GM21515 (cell line): Measurements from ENCODE around the gene MAGI1.
A peak's percentile ranks its signal among the peaks of the same experiment; 100 is the strongest.

Experiments used
- ATAC-seq: cut with Tn5 transposase; IDR thresholded peaks from one replicate; pipeline ENCODE4 v1.9.1; 2021; ENCODE audit not compliant: unreplicated experiment

The MAGI1 gene

GRCh38 chr3:65850261-65850660 lies 188.5 kb downstream of the MAGI1 start:
- no peak for ATAC-seq

GRCh38 chr3:65848024-65848423 lies 190.7 kb downstream of the MAGI1 start:
- ATAC-seq, result no peak

- no peak for ATAC-seq
Observed at GRCh38 chr3:65846936-65847335, 191.8 kb downstream of the MAGI1 start.

GRCh38 chr3:65844370-65844769 lies 194.3 kb downstream of the MAGI1 start:
- ATAC-seq, result no peak

GRCh38 chr3:65843732-65844131 lies 195.0 kb downstream of the MAGI1 start:
- no peak for ATAC-seq

- ATAC-seq, result peak; percentile 53
Observed at GRCh38 chr3:65837604-65838003, 201.1 kb downstream of the MAGI1 start.

- no peak for ATAC-seq
Observed at GRCh38 chr3:65836047-65836446, 202.7 kb downstream of the MAGI1 start.

GRCh38 chr3:65833761-65834505 lies 204.8 kb downstream of the MAGI1 start:
- no peak for ATAC-seq

GRCh38 chr3:65831733-65832425 lies 206.8 kb downstream of the MAGI1 start:
- ATAC-seq, result no peak

GRCh38 chr3:65830948-65831732 lies 207.6 kb downstream of the MAGI1 start:
- no peak for ATAC-seq

GRCh38 chr3:65829228-65829627 lies 209.5 kb downstream of the MAGI1 start:
- ATAC-seq, result no peak

GRCh38 chr3:65828706-65829105 lies 210.0 kb downstream of the MAGI1 start:
- no peak for ATAC-seq

- ATAC-seq, result no peak
Observed at GRCh38 chr3:65827076-65827475, 211.6 kb downstream of the MAGI1 start.

GRCh38 chr3:65824166-65824565 lies 214.6 kb downstream of the MAGI1 start:
- no peak for ATAC-seq

GRCh38 chr3:65820600-65820999 lies 218.1 kb downstream of the MAGI1 start:
- no peak for ATAC-seq

GRCh38 chr3:65819896-65820295 lies 218.8 kb downstream of the MAGI1 start:
- ATAC-seq, result no peak

- ATAC-seq, result no peak
Observed at GRCh38 chr3:65817553-65818126, 221.1 kb downstream of the MAGI1 start.

- ATAC-seq, result no peak
Observed at GRCh38 chr3:65816208-65816607, 222.5 kb downstream of the MAGI1 start.

GRCh38 chr3:65814845-65815578 lies 223.7 kb downstream of the MAGI1 start:
- no peak for ATAC-seq

- no peak for ATAC-seq
Observed at GRCh38 chr3:65811892-65812291, 226.8 kb downstream of the MAGI1 start.
